GM13977 (cell line): ENCODE data around the gene IFNA14.
"Not testable (repeated sequence)": the region's sequence is repeated elsewhere in the genome, so short reads cannot be mapped to it uniquely, and the experiment has no call there.

Experiments used
- DNase-seq: peaks from one replicate; pipeline ENCODE4 v3.0.0; 2012; ENCODE audit warnings: low spot score
- in situ Hi-C: fragments of 300-500 bp; cut with MboI; formaldehyde crosslinking; loops from one replicate; pipeline ENCODE4 v1.12.0; 2022; ENCODE audit warnings: low sequenced_read_pairs, low pct_unique_long_range_greater_than_20kb, mixed read lengths, inconsistent platforms; ENCODE audit not compliant: unreplicated experiment
- TF ChIP-seq, protein P1 (sequence below): IDR thresholded peaks from 2 replicates; pipeline ENCODE4 v1.5.1; 2012; ENCODE audit warnings: mild to moderate bottlenecking, control low read depth; ENCODE audit not compliant: insufficient read depth; ENCODE audit errors: extremely low read depth, missing control alignments

IFNA14 gene

DNA sequence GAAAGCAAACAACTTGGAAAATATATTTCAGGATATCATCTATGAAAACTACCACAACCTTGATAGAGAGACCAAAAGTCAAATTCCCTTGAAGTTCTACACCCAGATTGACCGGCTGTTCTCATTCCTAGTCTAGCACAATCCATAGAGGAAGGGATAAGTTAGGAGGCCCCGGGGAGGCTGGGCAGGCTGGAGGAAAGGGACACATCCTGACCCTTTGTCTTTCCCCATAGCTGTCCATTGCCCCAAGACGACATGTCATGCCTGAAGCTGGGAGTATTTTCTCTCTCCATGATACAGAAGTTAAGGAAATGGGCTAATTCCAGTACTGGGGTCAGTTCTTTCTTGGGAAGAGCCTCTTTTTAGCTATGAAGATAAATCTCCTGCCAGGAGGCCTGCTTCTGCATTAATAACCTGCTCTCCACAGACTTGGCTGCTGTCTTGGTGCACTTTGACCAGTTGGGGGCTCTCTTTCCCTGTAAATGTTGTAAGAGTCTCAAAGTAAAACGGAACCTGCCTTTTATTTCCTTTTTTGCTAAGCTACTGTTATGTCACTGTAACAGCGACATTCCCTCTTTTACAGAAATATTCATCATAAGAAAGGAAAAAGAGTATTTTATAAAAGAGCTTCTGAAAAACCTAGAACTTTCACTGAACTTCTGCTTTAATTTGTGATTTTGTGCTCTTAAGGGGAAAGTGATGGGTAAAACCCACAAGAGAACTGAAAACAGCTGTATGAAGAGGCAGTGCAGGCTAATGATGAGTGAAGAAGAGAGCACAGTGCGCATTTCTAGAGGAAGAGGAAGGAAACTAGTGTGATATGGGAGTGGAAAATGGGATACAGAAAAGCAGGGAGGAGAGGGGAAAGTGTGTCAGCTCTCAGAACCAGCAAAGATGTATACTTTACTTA is 44.7 kb downstream of the IFNA14 start:
- in situ Hi-C loops, DNase-seq: not testable (repeated sequence)
- TF ChIP-seq, protein P1, sequence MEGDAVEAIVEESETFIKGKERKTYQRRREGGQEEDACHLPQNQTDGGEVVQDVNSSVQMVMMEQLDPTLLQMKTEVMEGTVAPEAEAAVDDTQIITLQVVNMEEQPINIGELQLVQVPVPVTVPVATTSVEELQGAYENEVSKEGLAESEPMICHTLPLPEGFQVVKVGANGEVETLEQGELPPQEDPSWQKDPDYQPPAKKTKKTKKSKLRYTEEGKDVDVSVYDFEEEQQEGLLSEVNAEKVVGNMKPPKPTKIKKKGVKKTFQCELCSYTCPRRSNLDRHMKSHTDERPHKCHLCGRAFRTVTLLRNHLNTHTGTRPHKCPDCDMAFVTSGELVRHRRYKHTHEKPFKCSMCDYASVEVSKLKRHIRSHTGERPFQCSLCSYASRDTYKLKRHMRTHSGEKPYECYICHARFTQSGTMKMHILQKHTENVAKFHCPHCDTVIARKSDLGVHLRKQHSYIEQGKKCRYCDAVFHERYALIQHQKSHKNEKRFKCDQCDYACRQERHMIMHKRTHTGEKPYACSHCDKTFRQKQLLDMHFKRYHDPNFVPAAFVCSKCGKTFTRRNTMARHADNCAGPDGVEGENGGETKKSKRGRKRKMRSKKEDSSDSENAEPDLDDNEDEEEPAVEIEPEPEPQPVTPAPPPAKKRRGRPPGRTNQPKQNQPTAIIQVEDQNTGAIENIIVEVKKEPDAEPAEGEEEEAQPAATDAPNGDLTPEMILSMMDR = peak; percentile 77
